ENCODE results near the gene ETS1. TPM values are rescaled to one million over a fixed set of nuclear protein-coding genes. Genes with fewer than 3 reads are reported as not detected.
A peak's percentile ranks its signal among the peaks of the same experiment; 100 is the strongest.

The ETS1 gene
- polyA plus RNA-seq, 1 donor (not counting 4 experiments of a cell fraction or from before 2014, with no cell fraction given): 41.0 TPM

DNA sequence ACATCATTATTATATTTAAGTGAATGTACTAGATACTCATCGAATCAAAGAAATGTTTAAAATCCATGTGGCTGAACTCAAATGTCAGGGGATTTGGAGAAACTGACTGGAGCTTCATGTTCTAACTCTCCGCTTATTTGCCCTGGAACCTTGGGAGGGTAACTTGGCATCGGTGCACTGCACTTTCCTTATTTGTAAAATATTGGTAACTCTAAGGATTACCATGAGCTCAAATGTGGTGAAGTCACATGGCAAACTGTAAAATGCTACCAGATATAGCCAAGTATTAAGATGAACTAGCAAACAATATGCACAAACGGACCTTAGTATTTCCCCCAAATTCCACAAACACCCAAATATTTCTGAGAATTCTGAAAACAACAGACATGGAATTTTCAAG, 75.6 kb downstream of the ETS1 start:
- no peak overlapping the region for H2AFZ ChIP-seq (ENCODE audit: control insufficient read depth, low read length)
- H3K4me3 ChIP-seq (ENCODE audit: control insufficient read depth in 2 of 3, extremely low read depth in 1 of 3, insufficient read depth in 2 of 3, low read depth in 1 of 3, low read length in 3 of 3): no peak overlapping the region
- peaks cover 12% of the 10 kb centered on the region for H3K9me1 ChIP-seq (ENCODE audit: control insufficient read depth, extremely low read depth, insufficient read depth, low read length)
- no peak for FAIRE-seq
- no peak overlapping the region for H3K4me2 ChIP-seq (ENCODE audit: control insufficient read depth, extremely low read depth, insufficient read depth, low read depth, low read length)
- H3K9ac ChIP-seq (ENCODE audit: control insufficient read depth, extremely low read depth, insufficient read depth, low read length): no peak overlapping the region
- no peak for DNase-seq (ENCODE audit: low read depth, low spot score)
- TF ChIP-seq EZH2 (IDR thresholded peaks at IDR 0.05; ENCODE audit: low read length): no peak
- TF ChIP-seq, protein P1, sequence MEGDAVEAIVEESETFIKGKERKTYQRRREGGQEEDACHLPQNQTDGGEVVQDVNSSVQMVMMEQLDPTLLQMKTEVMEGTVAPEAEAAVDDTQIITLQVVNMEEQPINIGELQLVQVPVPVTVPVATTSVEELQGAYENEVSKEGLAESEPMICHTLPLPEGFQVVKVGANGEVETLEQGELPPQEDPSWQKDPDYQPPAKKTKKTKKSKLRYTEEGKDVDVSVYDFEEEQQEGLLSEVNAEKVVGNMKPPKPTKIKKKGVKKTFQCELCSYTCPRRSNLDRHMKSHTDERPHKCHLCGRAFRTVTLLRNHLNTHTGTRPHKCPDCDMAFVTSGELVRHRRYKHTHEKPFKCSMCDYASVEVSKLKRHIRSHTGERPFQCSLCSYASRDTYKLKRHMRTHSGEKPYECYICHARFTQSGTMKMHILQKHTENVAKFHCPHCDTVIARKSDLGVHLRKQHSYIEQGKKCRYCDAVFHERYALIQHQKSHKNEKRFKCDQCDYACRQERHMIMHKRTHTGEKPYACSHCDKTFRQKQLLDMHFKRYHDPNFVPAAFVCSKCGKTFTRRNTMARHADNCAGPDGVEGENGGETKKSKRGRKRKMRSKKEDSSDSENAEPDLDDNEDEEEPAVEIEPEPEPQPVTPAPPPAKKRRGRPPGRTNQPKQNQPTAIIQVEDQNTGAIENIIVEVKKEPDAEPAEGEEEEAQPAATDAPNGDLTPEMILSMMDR (optimal IDR thresholded peaks at IDR 0.05 in 1 of 3, IDR thresholded peaks at IDR 0.05 in 1 of 3, conservative IDR thresholded peaks at IDR 0.05 in 1 of 3; ENCODE audit: extremely low read depth in 1 of 3, insufficient read depth in 2 of 3, low read length in 3 of 3): no peak
- H3K36me3 ChIP-seq (ENCODE audit: control insufficient read depth in 2 of 2, extremely low read depth in 1 of 2, insufficient read depth in 2 of 2, low read length in 2 of 2): peaks cover 6 to 17% of the 10 kb centered on the region in 2 experiments
- dilution Hi-C loops (cut with MboI; ENCODE audit: extremely low pct_ligation_motif_present, low sequenced_read_pairs): loop anchor here (25.0 kb wide), 1 partner anchor 101 kb away; no protein-coding TSS in a partner anchor
- H3K27ac ChIP-seq (ENCODE audit: control insufficient read depth, insufficient read depth, low read length): no peak overlapping the region
- H3K79me2 ChIP-seq (ENCODE audit: control insufficient read depth, insufficient read depth, low read length): peaks cover 94% of the 10 kb centered on the region
- peaks cover 23% of the 10 kb centered on the region for H4K20me1 ChIP-seq (ENCODE audit: control insufficient read depth, extremely low read depth, insufficient read depth, low read length)
- peaks cover 66% of the 10 kb centered on the region for H3K4me1 ChIP-seq (ENCODE audit: control insufficient read depth, extremely low read depth, insufficient read depth, low read length)
- no peaks in the 10 kb centered on the region for H3K27me3 ChIP-seq (ENCODE audit: control insufficient read depth, extremely low read depth, insufficient read depth, low read length)
- H3K9me3 ChIP-seq (ENCODE audit: control insufficient read depth, low read depth, low read length): no peaks in the 10 kb centered on the region

DNA sequence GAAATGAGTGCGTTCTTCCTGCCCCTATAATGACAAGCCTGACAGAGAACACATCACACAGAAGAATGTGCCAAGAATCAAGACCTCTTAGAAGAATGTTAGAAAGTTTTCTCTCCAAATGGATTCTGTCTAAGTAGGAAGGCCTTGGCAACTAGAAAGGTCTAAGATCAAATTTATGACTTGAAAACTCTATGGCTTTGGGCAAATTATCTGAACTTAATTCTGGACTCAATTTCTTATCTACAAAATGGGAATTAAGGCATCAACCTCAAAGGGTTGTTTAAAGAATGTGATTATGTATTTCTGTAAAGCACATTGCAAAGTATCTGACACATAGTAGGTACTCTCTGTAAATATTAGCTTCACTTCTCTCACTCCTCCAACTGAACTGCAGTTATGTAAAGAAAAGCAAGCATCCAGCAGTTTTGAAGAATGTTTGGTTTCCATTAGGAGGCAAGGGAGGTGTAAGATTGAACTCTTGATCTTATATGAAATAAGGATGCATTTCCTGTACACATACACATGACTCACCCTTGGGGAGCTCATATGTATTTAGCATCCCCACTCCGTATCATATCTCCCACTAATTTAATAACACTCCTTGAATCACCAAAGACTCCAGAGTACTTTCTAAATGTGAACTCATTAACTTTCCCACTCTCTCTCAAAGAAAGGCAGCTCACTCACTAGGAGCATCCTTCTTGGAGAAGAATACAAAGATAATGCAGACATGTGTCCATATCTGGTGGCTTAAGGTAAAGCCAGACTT, 77.6 kb downstream of the ETS1 start:
- Histone ChIP-seq H3K36me3 (ENCODE audit: control insufficient read depth in 2 of 2, extremely low read depth in 1 of 2, insufficient read depth in 2 of 2, low read length in 2 of 2) (peaks cover 12 to 25% of the 10 kb centered on the region in 2 experiments), H3K9me3 (ENCODE audit: control insufficient read depth, low read depth, low read length) (no peaks in the 10 kb centered on the region), H3K9me1 (ENCODE audit: control insufficient read depth, extremely low read depth, insufficient read depth, low read length) (peaks cover 7% of the 10 kb centered on the region), H3K4me3 (ENCODE audit: control insufficient read depth in 2 of 3, extremely low read depth in 1 of 3, insufficient read depth in 2 of 3, low read depth in 1 of 3, low read length in 3 of 3) (no peak overlapping the region), H3K4me2 (ENCODE audit: control insufficient read depth, extremely low read depth, insufficient read depth, low read depth, low read length) (peak overlapping the region; percentile 50), H2AFZ (ENCODE audit: control insufficient read depth, low read length) (no peak overlapping the region), H3K27ac (ENCODE audit: control insufficient read depth, insufficient read depth, low read length) (peak overlapping the region; percentile 54), H4K20me1 (ENCODE audit: control insufficient read depth, extremely low read depth, insufficient read depth, low read length) (peaks cover 18% of the 10 kb centered on the region), H3K27me3 (ENCODE audit: control insufficient read depth, extremely low read depth, insufficient read depth, low read length) (no peaks in the 10 kb centered on the region), H3K79me2 (ENCODE audit: control insufficient read depth, insufficient read depth, low read length) (peaks cover 94% of the 10 kb centered on the region), H3K9ac (ENCODE audit: control insufficient read depth, extremely low read depth, insufficient read depth, low read length) (no peak overlapping the region), H3K4me1 (ENCODE audit: control insufficient read depth, extremely low read depth, insufficient read depth, low read length) (peaks cover 55% of the 10 kb centered on the region)
- no peak for DNase-seq (ENCODE audit: low read depth, low spot score)
- dilution Hi-C loops (cut with MboI; ENCODE audit: extremely low pct_ligation_motif_present, low sequenced_read_pairs): loop anchor here (25.0 kb wide), 1 partner anchor 102 kb away; no protein-coding TSS in a partner anchor
- TF ChIP-seq EZH2 (IDR thresholded peaks at IDR 0.05; ENCODE audit: low read length): no peak
- TF ChIP-seq, protein P1 (optimal IDR thresholded peaks at IDR 0.05 in 1 of 3, IDR thresholded peaks at IDR 0.05 in 1 of 3, conservative IDR thresholded peaks at IDR 0.05 in 1 of 3; ENCODE audit: extremely low read depth in 1 of 3, insufficient read depth in 2 of 3, low read length in 3 of 3): no peak
- peak; percentile 48 for FAIRE-seq

Data from keratinocyte (primary cell).